Measurements from ENCODE around the gene HINT3.
"Not testable (repeated sequence)": the region's sequence is repeated elsewhere in the genome, so short reads cannot be mapped to it uniquely, and the experiment has no call there.

The HINT3 gene

GRCh38 chr6:125926711-125927110 lies 29.9 kb upstream of the HINT3 start:
- DNase-seq (ENCODE audit: low read depth), result no peak
- TF ChIP-seq, protein P1, sequence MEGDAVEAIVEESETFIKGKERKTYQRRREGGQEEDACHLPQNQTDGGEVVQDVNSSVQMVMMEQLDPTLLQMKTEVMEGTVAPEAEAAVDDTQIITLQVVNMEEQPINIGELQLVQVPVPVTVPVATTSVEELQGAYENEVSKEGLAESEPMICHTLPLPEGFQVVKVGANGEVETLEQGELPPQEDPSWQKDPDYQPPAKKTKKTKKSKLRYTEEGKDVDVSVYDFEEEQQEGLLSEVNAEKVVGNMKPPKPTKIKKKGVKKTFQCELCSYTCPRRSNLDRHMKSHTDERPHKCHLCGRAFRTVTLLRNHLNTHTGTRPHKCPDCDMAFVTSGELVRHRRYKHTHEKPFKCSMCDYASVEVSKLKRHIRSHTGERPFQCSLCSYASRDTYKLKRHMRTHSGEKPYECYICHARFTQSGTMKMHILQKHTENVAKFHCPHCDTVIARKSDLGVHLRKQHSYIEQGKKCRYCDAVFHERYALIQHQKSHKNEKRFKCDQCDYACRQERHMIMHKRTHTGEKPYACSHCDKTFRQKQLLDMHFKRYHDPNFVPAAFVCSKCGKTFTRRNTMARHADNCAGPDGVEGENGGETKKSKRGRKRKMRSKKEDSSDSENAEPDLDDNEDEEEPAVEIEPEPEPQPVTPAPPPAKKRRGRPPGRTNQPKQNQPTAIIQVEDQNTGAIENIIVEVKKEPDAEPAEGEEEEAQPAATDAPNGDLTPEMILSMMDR (IDR thresholded peaks at IDR 0.05; ENCODE audit: insufficient read depth, low read depth, low read length, missing control alignments), result no peak
- H3K4me3 ChIP-seq (ENCODE audit: low read length), result no peak overlapping the region

- DNase-seq (ENCODE audit: low read depth), result no peak
- H3K4me3 ChIP-seq (ENCODE audit: low read length), result no peak overlapping the region
- TF ChIP-seq, protein P1 (IDR thresholded peaks at IDR 0.05; ENCODE audit: insufficient read depth, low read depth, low read length, missing control alignments), result no peak
Measured at GRCh38 chr6:125927761-125928160, 28.8 kb upstream of the HINT3 start.

DNA sequence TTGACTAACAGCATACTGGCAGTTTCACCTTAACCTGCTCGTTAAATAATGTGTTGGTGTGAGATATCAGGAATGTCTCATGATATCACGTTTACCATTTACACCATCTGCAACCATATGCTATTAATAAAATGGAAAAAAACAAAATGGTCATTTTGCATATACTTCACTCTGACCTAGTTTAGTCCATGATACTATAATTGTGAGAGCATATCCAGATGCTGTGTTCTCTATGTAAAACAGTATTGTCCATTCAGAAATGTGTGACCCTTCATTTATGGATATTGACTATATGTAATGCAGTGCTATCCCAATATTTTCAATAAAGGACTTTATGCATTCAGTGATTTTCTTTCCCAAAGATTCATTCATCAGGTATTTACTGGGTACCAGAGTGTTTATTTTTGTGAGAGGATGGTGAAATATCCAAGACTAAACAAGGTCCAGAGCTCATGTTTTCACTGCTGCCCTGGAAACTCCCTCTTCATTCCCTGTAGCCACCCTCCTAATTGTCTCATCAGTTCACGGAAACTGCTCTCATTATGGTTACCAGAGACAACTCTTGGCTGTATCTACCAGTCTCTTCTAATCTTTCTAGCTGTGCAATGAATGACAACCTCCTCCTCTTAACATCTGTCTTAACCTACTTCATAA lies 25.7 kb upstream of the HINT3 start:
- TF ChIP-seq, protein P1 (IDR thresholded peaks at IDR 0.05; ENCODE audit: insufficient read depth, low read depth, low read length, missing control alignments), result no peak
- DNase-seq (ENCODE audit: low read depth), result peak; percentile 43
- no peak overlapping the region for H3K4me3 ChIP-seq (ENCODE audit: low read length)

DNA sequence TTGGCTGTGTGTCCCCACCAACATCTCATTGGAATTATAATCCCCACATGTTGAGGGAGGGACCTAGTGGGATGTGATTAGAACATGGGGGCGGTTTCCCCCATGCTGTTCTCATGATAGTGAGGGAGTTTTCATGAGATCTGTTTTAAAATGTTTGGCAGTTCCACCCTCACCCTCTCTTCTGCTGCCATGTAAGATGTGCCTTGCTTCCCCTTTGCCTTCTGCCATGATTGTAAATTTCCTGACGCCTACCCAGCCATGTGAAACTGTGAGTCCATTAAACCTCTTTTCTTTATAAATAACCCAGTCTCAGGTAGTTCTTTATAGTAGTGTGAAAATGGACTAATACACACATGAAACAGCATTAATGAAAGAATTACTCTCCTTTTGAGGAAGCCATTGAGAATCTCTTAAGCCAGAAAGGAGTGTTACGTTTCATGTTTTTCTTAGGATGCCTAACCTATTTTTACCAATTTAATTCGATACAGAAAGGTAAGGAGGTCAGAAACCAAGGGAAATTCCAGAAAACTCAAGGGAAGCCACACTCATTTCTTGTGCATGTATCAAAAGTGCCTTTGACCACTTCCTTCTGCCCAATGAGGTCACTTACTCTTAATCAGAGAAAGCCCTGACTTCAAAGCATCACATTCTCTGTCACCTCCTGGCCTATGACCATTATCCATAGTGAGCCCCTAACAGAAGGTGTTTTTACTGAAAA lies 24.7 kb upstream of the HINT3 start:
- TF ChIP-seq, protein P1 (IDR thresholded peaks at IDR 0.05; ENCODE audit: insufficient read depth, low read depth, low read length, missing control alignments), result no peak
- no peak overlapping the region for H3K4me3 ChIP-seq (ENCODE audit: low read length)
- no peak for DNase-seq (ENCODE audit: low read depth)

DNA sequence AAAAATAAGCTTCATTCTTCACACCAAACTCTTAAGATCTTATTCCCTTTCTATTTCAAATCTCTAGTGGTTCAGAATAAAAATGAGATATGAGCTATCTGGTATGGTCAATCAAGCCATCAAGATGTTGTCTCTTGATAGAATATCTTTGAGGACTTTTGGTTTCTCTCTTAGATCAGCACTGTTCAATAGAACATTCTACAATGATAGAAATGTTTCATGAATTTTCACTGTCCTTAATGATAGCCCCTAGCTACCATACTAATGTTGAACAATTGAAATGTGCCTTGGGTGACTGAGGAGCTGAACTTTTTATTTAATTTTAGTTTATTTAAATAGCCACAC lies 24.1 kb upstream of the HINT3 start:
- TF ChIP-seq, protein P1 (IDR thresholded peaks at IDR 0.05; ENCODE audit: insufficient read depth, low read depth, low read length, missing control alignments), result no peak

DNA sequence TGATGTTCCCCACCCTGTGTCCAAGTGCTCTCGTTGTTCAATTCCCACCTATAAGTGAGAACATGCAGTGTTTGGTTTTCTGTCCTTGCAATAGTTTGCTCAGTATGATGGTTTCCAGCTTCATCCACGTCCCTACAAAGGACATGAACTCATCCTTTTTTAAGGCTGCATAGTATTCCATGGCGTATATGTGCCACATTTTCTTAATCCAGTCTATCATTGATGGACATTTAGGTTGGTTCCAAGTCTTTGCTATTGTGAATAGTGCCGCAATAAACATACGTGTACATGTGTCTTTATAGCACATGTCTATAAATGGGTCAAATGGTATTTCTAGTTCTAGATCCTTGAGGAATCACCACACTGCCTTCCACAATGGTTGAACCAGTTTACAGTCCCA lies 21.1 kb upstream of the HINT3 start:
- H3K4me3 ChIP-seq (ENCODE audit: low read length); DNase-seq (ENCODE audit: low read depth): not testable (repeated sequence)

More for the DNA sequence above, 24.1 kb upstream of the HINT3 start:
- no peak for DNase-seq (ENCODE audit: low read depth)
- H3K4me3 ChIP-seq (ENCODE audit: low read length), result no peak overlapping the region

DNA sequence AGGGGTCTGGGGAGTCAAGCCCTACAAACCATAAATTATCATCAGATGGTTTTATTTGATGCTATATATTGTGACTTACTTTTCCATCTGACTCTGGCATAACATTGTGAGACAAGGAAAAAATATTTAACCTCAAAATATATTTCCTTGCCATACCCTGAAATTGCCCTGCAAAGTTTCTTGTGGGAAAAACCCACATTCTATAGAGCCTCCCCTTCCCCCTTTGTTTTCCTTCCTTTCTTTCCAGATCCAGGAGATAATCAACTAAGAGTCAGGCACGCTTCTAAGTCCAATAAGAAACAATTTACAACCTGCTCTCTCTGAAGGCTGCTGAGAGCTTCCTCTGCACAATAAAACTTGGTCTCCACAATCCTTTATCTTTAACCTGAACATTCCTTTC lies 17.5 kb upstream of the HINT3 start:
- DNase-seq (ENCODE audit: low read depth), result no peak
- H3K4me3 ChIP-seq (ENCODE audit: low read length), result no peak overlapping the region
- TF ChIP-seq, protein P1 (IDR thresholded peaks at IDR 0.05; ENCODE audit: insufficient read depth, low read depth, low read length, missing control alignments), result no peak
